ENCODE results near the gene SIGLEC15. TPM values are rescaled to one million over a fixed set of nuclear protein-coding genes. Genes with fewer than 3 reads are reported as not detected.

Gene SIGLEC15
- 0.51 and 1.5 TPM in 2 replicates for total RNA-seq
- 0.19 and 0.99 TPM in 2 replicates for polyA plus RNA-seq
- polyA plus RNA-seq (2012), result 0.24 and 1.2 TPM in 2 replicates
- polyA minus RNA-seq (ENCODE audit: low replicate concordance), result 0.52 TPM in 1 of 2 replicates, not detected in the other

GRCh38 chr18:45825258-45826044, at the start of gene SIGLEC15:
Gene SIGLEC15 (plus strand): TSS chr18:45825675. CDS start chr18:45825729, 54 bp downstream.
- Histone ChIP-seq H3K9me3 (ENCODE audit: control insufficient read depth, insufficient read depth, low read depth, low read length) (no peaks in the 10 kb centered on the region), H3K4me2 (ENCODE audit: extremely low read depth, insufficient read depth, low read length) (no peak within 1 kb of the TSS), H3K79me2 (ENCODE audit: control insufficient read depth, insufficient read depth, low read length) (no peaks in the 10 kb centered on the region), H3K9ac (ENCODE audit: insufficient read depth, low read length) (no peak within 1 kb of the TSS), H2AFZ (ENCODE audit: low read length) (peak within 1 kb of the TSS; percentile 64), H3K4me1 (ENCODE audit: control insufficient read depth, extremely low read depth, insufficient read depth, low read length) (peaks cover 26% of the 10 kb centered on the region), H3K27me3 (ENCODE audit: control insufficient read depth, insufficient read depth, low read length) (no peaks in the 10 kb centered on the region), H3K36me3 (ENCODE audit: control insufficient read depth, insufficient read depth, low read length) (no peaks in the 10 kb centered on the region), H3K27ac (ENCODE audit: insufficient read depth, low read length) (no peak within 1 kb of the TSS), H3K4me3 (replicated peaks in 1 of 4; ENCODE audit: control extremely low read depth in 1 of 4, insufficient read depth in 1 of 4, low read depth in 3 of 4, low read length in 4 of 4) (no peak within 1 kb of the TSS), H4K20me1 (ENCODE audit: control insufficient read depth, extremely low read depth, insufficient read depth, low read length) (no peaks in the 10 kb centered on the region)
- peak in 1 of 2 donors; percentile 29 for DNase-seq (ENCODE audit: low read depth in 2 of 2)
- TF ChIP-seq EZH2 (IDR thresholded peaks at IDR 0.05; ENCODE audit: low read length, missing control alignments) (no peak), CTCF (conservative IDR thresholded peaks at IDR 0.05 in 1 of 2, IDR thresholded peaks at IDR 0.05 in 1 of 2; ENCODE audit: low read depth in 1 of 2, low read length in 2 of 2) (no peak)

GRCh38 chr18:45775743-45776142, 49.7 kb upstream of the SIGLEC15 start:
- H3K4me3 ChIP-seq (replicated peaks in 1 of 4; ENCODE audit: control extremely low read depth in 1 of 4, insufficient read depth in 1 of 4, low read depth in 3 of 4, low read length in 4 of 4), result peak overlapping the region; percentile 22 to 68 (median 42)
- H3K27me3 ChIP-seq (ENCODE audit: control insufficient read depth, insufficient read depth, low read length), result no peaks in the 10 kb centered on the region
- peak overlapping the region; percentile 63 for H3K27ac ChIP-seq (ENCODE audit: insufficient read depth, low read length)
- no peak for DNase-seq (ENCODE audit: low read depth in 2 of 2)
- H2AFZ ChIP-seq (ENCODE audit: low read length), result peak overlapping the region; percentile 37
- no peaks in the 10 kb centered on the region for H3K36me3 ChIP-seq (ENCODE audit: control insufficient read depth, insufficient read depth, low read length)
- H3K79me2 ChIP-seq (ENCODE audit: control insufficient read depth, insufficient read depth, low read length), result no peaks in the 10 kb centered on the region
- TF ChIP-seq EZH2 (IDR thresholded peaks at IDR 0.05; ENCODE audit: low read length, missing control alignments) (no peak), CTCF (conservative IDR thresholded peaks at IDR 0.05 in 1 of 2, IDR thresholded peaks at IDR 0.05 in 1 of 2; ENCODE audit: low read depth in 1 of 2, low read length in 2 of 2) (no peak)
- H3K4me1 ChIP-seq (ENCODE audit: control insufficient read depth, extremely low read depth, insufficient read depth, low read length), result peaks cover 6% of the 10 kb centered on the region
- peak overlapping the region; percentile 48 for H3K4me2 ChIP-seq (ENCODE audit: extremely low read depth, insufficient read depth, low read length)
- no peaks in the 10 kb centered on the region for H3K9me3 ChIP-seq (ENCODE audit: control insufficient read depth, insufficient read depth, low read depth, low read length)
- H3K9ac ChIP-seq (ENCODE audit: insufficient read depth, low read length), result peak overlapping the region; percentile 59
- no peaks in the 10 kb centered on the region for H4K20me1 ChIP-seq (ENCODE audit: control insufficient read depth, extremely low read depth, insufficient read depth, low read length)

- no peaks in the 10 kb centered on the region for H3K27me3 ChIP-seq (ENCODE audit: control insufficient read depth, insufficient read depth, low read length)
- peak; percentile 73 to 96 for DNase-seq (ENCODE audit: low read depth in 2 of 2)
- H4K20me1 ChIP-seq (ENCODE audit: control insufficient read depth, extremely low read depth, insufficient read depth, low read length), result no peaks in the 10 kb centered on the region
- H3K79me2 ChIP-seq (ENCODE audit: control insufficient read depth, insufficient read depth, low read length), result no peaks in the 10 kb centered on the region
- no peak overlapping the region for H3K4me2 ChIP-seq (ENCODE audit: extremely low read depth, insufficient read depth, low read length)
- no peaks in the 10 kb centered on the region for H3K9me3 ChIP-seq (ENCODE audit: control insufficient read depth, insufficient read depth, low read depth, low read length)
- no peak overlapping the region for H3K4me3 ChIP-seq (replicated peaks in 1 of 4; ENCODE audit: control extremely low read depth in 1 of 4, insufficient read depth in 1 of 4, low read depth in 3 of 4, low read length in 4 of 4)
- no peak overlapping the region for H3K27ac ChIP-seq (ENCODE audit: insufficient read depth, low read length)
- H3K36me3 ChIP-seq (ENCODE audit: control insufficient read depth, insufficient read depth, low read length), result no peaks in the 10 kb centered on the region
- peaks cover 6% of the 10 kb centered on the region for H3K4me1 ChIP-seq (ENCODE audit: control insufficient read depth, extremely low read depth, insufficient read depth, low read length)
- no peak overlapping the region for H2AFZ ChIP-seq (ENCODE audit: low read length)
- TF ChIP-seq CTCF (conservative IDR thresholded peaks at IDR 0.05 in 1 of 2, IDR thresholded peaks at IDR 0.05 in 1 of 2; ENCODE audit: low read depth in 1 of 2, low read length in 2 of 2) (no peak), EZH2 (IDR thresholded peaks at IDR 0.05; ENCODE audit: low read length, missing control alignments) (no peak)
- H3K9ac ChIP-seq (ENCODE audit: insufficient read depth, low read length), result no peak overlapping the region
Observed at GRCh38 chr18:45777393-45777792, 48.1 kb upstream of the SIGLEC15 start.
